ENCODE measurements around the gene GGT6.
A peak's percentile ranks its signal among the peaks of the same experiment; 100 is the strongest.

Gene GGT6

GRCh38 chr17:4573669-4574068, 13.3 kb upstream of the GGT6 start:
- no peak for DNase-seq

- DNase-seq, result no peak
Measured at GRCh38 chr17:4573115-4573514, 12.7 kb upstream of the GGT6 start.

- no peak for DNase-seq
Measured at GRCh38 chr17:4572131-4572530, 11.8 kb upstream of the GGT6 start.

- DNase-seq, result no peak
Measured at GRCh38 chr17:4569591-4569990, 9.2 kb upstream of the GGT6 start.

- DNase-seq, result no peak
Measured at GRCh38 chr17:4566785-4567184, 6.4 kb upstream of the GGT6 start.

- peak; percentile 49 for DNase-seq
Measured at GRCh38 chr17:4565209-4566141, 5.1 kb upstream of the GGT6 start.

- no peak for DNase-seq
Measured at GRCh38 chr17:4562015-4562969, 1.9 kb upstream of the GGT6 start.

GRCh38 chr17:4560837-4561256, 470 bp upstream of the GGT6 start:
- no peak for DNase-seq

- no peak for DNase-seq
Measured at GRCh38 chr17:4559966-4560365, 411 bp downstream of the GGT6 start.

- DNase-seq, result no peak
Measured at GRCh38 chr17:4559139-4559791, 1.1 kb downstream of the GGT6 start.

GRCh38 chr17:4558347-4558971, 1.9 kb downstream of the GGT6 start:
- no peak for DNase-seq

- no peak for DNase-seq
Measured at GRCh38 chr17:4557626-4558346, 2.6 kb downstream of the GGT6 start.

GRCh38 chr17:4556996-4557395, 3.4 kb downstream of the GGT6 start:
- DNase-seq, result no peak

GRCh38 chr17:4555873-4556759, 4.3 kb downstream of the GGT6 start:
- DNase-seq, result no peak

- peak; percentile 75 for DNase-seq
Measured at GRCh38 chr17:4554997-4555799, 5.2 kb downstream of the GGT6 start, which contains the start of gene MYBBP1A. MYBBP1A (minus strand) TSS chr17:4555384; CDS start chr17:4555324, 60 bp downstream.

- DNase-seq, result no peak
Measured at GRCh38 chr17:4554441-4554996, 5.9 kb downstream of the GGT6 start.

- no peak for DNase-seq
Measured at GRCh38 chr17:4553669-4554068, 6.7 kb downstream of the GGT6 start.

- DNase-seq, result no peak
Measured at GRCh38 chr17:4551796-4552525, 8.4 kb downstream of the GGT6 start.

- DNase-seq, result no peak
Measured at GRCh38 chr17:4551141-4551540, 9.2 kb downstream of the GGT6 start.

All from DMS 273 treated with DMSO at 0.1 percent for 48 hours (cell line).